Measurements from ENCODE around the gene NOL8. TPM values are rescaled to one million over a fixed set of nuclear protein-coding genes. Genes with fewer than 3 reads are reported as not detected.

NOL8 gene
- total RNA-seq, 1 experiment from 2014 or later, result 48.2 TPM

GRCh38 chr9:92276331-92277032 lies 48.7 kb downstream of the NOL8 start (continued):
- no peak for TF ChIP-seq REST (IDR thresholded peaks at IDR 0.05; ENCODE audit: low read depth)
- no peak for TF ChIP-seq RAD21 (IDR thresholded peaks at IDR 0.05; ENCODE audit: low read depth)
- TF ChIP-seq JUND (IDR thresholded peaks at IDR 0.05), result no peak
- TF ChIP-seq EZH2 (IDR thresholded peaks at IDR 0.05), result no peak
- no peak for TF ChIP-seq POLR2A (IDR thresholded peaks at IDR 0.05; ENCODE audit: borderline replicate concordance, extremely low read depth, insufficient read depth, insufficient read length)
- no peak for TF ChIP-seq ZBTB33 (IDR thresholded peaks at IDR 0.05; ENCODE audit: extremely low read depth, insufficient replicate concordance, low read length)
- TF ChIP-seq POLR2AphosphoS5 (IDR thresholded peaks at IDR 0.05; ENCODE audit: low read depth, low read length), result no peak

GRCh38 chr9:92275541-92275940 lies 49.6 kb downstream of the NOL8 start:
- ChIA-PET RAD21 (ENCODE audit: low non-redundant PET in 1 of 2, low total read pairs in 2 of 2, uncharacterized antibody in 2 of 2, unreplicated experiment in 2 of 2) (no interaction called here), POLR2A (interaction anchor here (1.6 kb wide), 1 partner anchor 16 kb away, joined by 5 read pairs; no protein-coding TSS in a partner anchor), CTCF (no interaction called here)
- no peak overlapping the region for H3K27ac ChIP-seq (ENCODE audit: low read depth, low read length)
- peaks cover 83% of the 10 kb centered on the region for H3K79me2 ChIP-seq (ENCODE audit: insufficient read depth, low read length)
- no peak overlapping the region for H2AFZ ChIP-seq (ENCODE audit: low read depth, low read length, poor library complexity, severe bottlenecking)
- intact Hi-C loops (cut with micrococcal nuclease), result loop anchor here (5.0 kb wide), 1 partner anchor 33 kb away; no protein-coding TSS in a partner anchor
- no TSS peak for BruUV-seq (replicated peaks)
- ATAC-seq (no peak; the same call in 1 of the 2 replicates), DNase-seq (ENCODE audit: low read depth, low spot score) (no peak)
- H3K27me3 ChIP-seq (ENCODE audit: insufficient read depth, low read length), result no peaks in the 10 kb centered on the region
- H3K4me1 ChIP-seq (ENCODE audit: control insufficient read depth in 1 of 2, insufficient read depth in 2 of 2, low read length in 2 of 2), result no peaks in the 10 kb centered on the region
- H3K9me2 ChIP-seq (ENCODE audit: insufficient read depth), result no peaks in the 10 kb centered on the region
- no peaks in the 10 kb centered on the region for H3K9me3 ChIP-seq (ENCODE audit: control insufficient read depth in 1 of 2, insufficient read depth in 1 of 2, low read depth in 1 of 2, low read length in 2 of 2)
- H3K4me2 ChIP-seq (ENCODE audit: low read length), result no peak overlapping the region
- no peak overlapping the region for H3K9ac ChIP-seq (ENCODE audit: low read length)
- no peak overlapping the region for H3K4me3 ChIP-seq (replicated peaks in 1 of 2; ENCODE audit: low read depth in 1 of 2, low read length in 2 of 2)
- H4K20me1 ChIP-seq (ENCODE audit: insufficient read depth), result peaks cover 15% of the 10 kb centered on the region; the same call in 1 of the 2 replicates
- peaks cover 85 to 87% of the 10 kb centered on the region in 2 experiments for H3K36me3 ChIP-seq (ENCODE audit: control insufficient read depth in 1 of 2, insufficient read depth in 2 of 2, low read length in 2 of 2)
- TF ChIP-seq RAD21 (IDR thresholded peaks at IDR 0.05; ENCODE audit: low read depth) (no peak), EGR1 (IDR thresholded peaks at IDR 0.05; ENCODE audit: low read depth) (no peak), FOSL1 (IDR thresholded peaks at IDR 0.05; ENCODE audit: low read depth) (no peak), CBX3 (IDR thresholded peaks at IDR 0.05; ENCODE audit: low read depth) (no peak), POLR2A (IDR thresholded peaks at IDR 0.05; ENCODE audit: borderline replicate concordance, extremely low read depth, insufficient read depth, insufficient read length) (no peak), ATF3 (IDR thresholded peaks at IDR 0.05) (no peak), SRF (IDR thresholded peaks at IDR 0.05; ENCODE audit: low read depth) (no peak), ZBTB33 (IDR thresholded peaks at IDR 0.05; ENCODE audit: extremely low read depth, insufficient replicate concordance, low read length) (no peak), TCF7L2 (IDR thresholded peaks at IDR 0.05; ENCODE audit: borderline replicate concordance, extremely low read depth, insufficient read depth, insufficient read length) (no peak), EZH2 (IDR thresholded peaks at IDR 0.05) (no peak), SP1 (IDR thresholded peaks at IDR 0.05; ENCODE audit: low read depth) (no peak)

Data from HCT116 (cell line).